GM12878 (cell line): Measurements from ENCODE around the gene CDKN1B. TPM values are rescaled to one million over a fixed set of nuclear protein-coding genes. Genes with fewer than 3 reads are reported as not detected.

ENCODE experiments used
- ATAC-seq: fragments of 200-7000 bp; cut with Tn5 transposase; 3 replicates; pipeline ENCODE4 v1.9.1; 2020; ENCODE audit warnings: mild to moderate bottlenecking, moderate library complexity
- BruUV-seq: library from RNA; stranded (reverse); fragments of 400-500 nt; replicated peaks from 2 replicates; lab custom pipeline; 2021; lab: Mats Ljungman, UMichigan
- CTCF ChIA-PET: fragments of 300-600 bp; sonication (Branson Sonifier 250); formaldehyde crosslinking; extraction: SDS; loops from one replicate; lab custom pipeline; 2021; ENCODE audit warnings: inconsistent platforms; lab: Yijun Ruan, JAX
- POLR2A ChIA-PET: fragments of 350-600 bp; formaldehyde crosslinking; extraction: SDS; loops from one replicate; lab custom pipeline; 2021; ENCODE audit warnings: inconsistent platforms; lab: Charles Lee
- RAD21 ChIA-PET: fragments of 300-600 bp; sonication (Branson Sonifier 250); formaldehyde crosslinking; loops from one replicate; lab custom pipeline; 2023; ENCODE audit warnings: antibody characterized with exemption; ENCODE audit not compliant: unreplicated experiment; lab: Charles Lee
- SMC1A ChIA-PET: fragments of 300-600 bp; sonication (Branson Sonifier 250); formaldehyde crosslinking; loops from one replicate; lab custom pipeline; 2023; ENCODE audit not compliant: unreplicated experiment, uncharacterized antibody; lab: Charles Lee
- DNase-seq: peaks from one replicate; pipeline ENCODE4 v3.0.0-alpha.2; 2011; ENCODE audit warnings: low read depth, low spot score
- FAIRE-seq: peaks from 3 replicates; lab custom pipeline; 2011; peaks lifted over from hg19 to GRCh38; lab: Jason Lieb, UNC
- H2AFZ ChIP-seq: 2 replicates; pipeline ENCODE4 v1.6.0; 2011; ENCODE audit warnings: low read depth, low read length, control low read depth; ENCODE audit not compliant: control insufficient read depth
- H3K27ac ChIP-seq: 2 replicates; pipeline ENCODE4 v1.5.1; 2011; ENCODE audit warnings: control low read depth; ENCODE audit not compliant: control insufficient read depth, insufficient read depth
- H3K27me3 ChIP-seq, 2 experiments: replicated peaks in 1 of 2; 2 replicates each; pipeline versions ENCODE4 v1.6.0 to v1.6.1; 2011; ENCODE audit warnings: low read length in 1 of 2; ENCODE audit not compliant: control insufficient read depth in 2 of 2, insufficient read depth in 2 of 2
- H3K36me3 ChIP-seq, 2 experiments: 2 replicates each; pipeline ENCODE4 v1.5.1; 2011; ENCODE audit warnings: low read length in 1 of 2; ENCODE audit not compliant: control insufficient read depth in 2 of 2, insufficient read depth in 2 of 2
- H3K4me1 ChIP-seq: 2 replicates; pipeline ENCODE4 v1.6.1; 2011; ENCODE audit warnings: mild to moderate bottlenecking, low read length, moderate library complexity, mixed read lengths; ENCODE audit not compliant: control insufficient read depth, insufficient read depth
- H3K4me2 ChIP-seq: 2 replicates; pipeline ENCODE4 v1.6.0; 2011; ENCODE audit warnings: control low read depth; ENCODE audit not compliant: control insufficient read depth, insufficient read depth
- H3K4me3 ChIP-seq: fragments of 200-600 bp; sonication (generic); 2 replicates; pipeline ENCODE4 v1.5.1; 2016
- H3K79me2 ChIP-seq: 2 replicates; pipeline ENCODE4 v1.6.0; 2011; ENCODE audit warnings: low read length; ENCODE audit not compliant: control insufficient read depth, insufficient read depth
- H3K9ac ChIP-seq: 2 replicates; pipeline ENCODE4 v1.8.0; 2011; ENCODE audit warnings: low read length, control low read depth, mixed read lengths; ENCODE audit not compliant: control insufficient read depth, insufficient read depth
- H3K9me3 ChIP-seq: replicated peaks from 3 replicates; pipeline ENCODE4 v1.5.1; 2011; ENCODE audit warnings: mild to moderate bottlenecking, low read length; ENCODE audit not compliant: control insufficient read depth, insufficient read depth
- H4K20me1 ChIP-seq: 2 replicates; pipeline ENCODE4 v1.6.0; 2011; ENCODE audit not compliant: control insufficient read depth, insufficient read depth
- NR2C1 ChIP-seq: fragments of 450-650 bp; IDR thresholded peaks from 2 replicates; pipeline ENCODE4 v1.6.1; 2017; ENCODE audit warnings: antibody characterized with exemption, mild to moderate bottlenecking, moderate library complexity
- SIX5 ChIP-seq: IDR thresholded peaks from 2 replicates; pipeline ENCODE4 v1.6.1; 2011; ENCODE audit warnings: mild to moderate bottlenecking, low read depth, low read length, moderate library complexity; ENCODE audit not compliant: severe bottlenecking
- ZNF687 ChIP-seq: fragments of 450-650 bp; IDR thresholded peaks from 2 replicates; pipeline ENCODE4 v1.6.1; 2017; ENCODE audit warnings: mild to moderate bottlenecking, moderate library complexity
- WGBS: methylation state at CpG from one replicate; pipeline ENCODE4 v1.1.6; 2016; ENCODE audit warnings: low lambda C conversion rate; ENCODE audit not compliant: insufficient replicate concordance, insufficient coverage; ENCODE audit errors: missing lambda C conversion rate; 5-methylcytosine and 5-hydroxymethylcytosine counted together
- in situ Hi-C: fragments of 300-500 bp; cut with MboI; formaldehyde crosslinking; loops from 9 replicates; pipeline ENCODE4 v1.14.3; 2018; ENCODE audit warnings: mixed read lengths
- intact Hi-C: fragments of 100-400 bp; cut with micrococcal nuclease; formaldehyde crosslinking; loops from one replicate; pipeline ENCODE4 v1.14.2; 2022; ENCODE audit not compliant: unreplicated experiment
- polyA plus RNA-seq, 11 experiments: library from polyadenylated mRNA; depleted of rRNA in 4 of 11; unstranded in 6 of 11; stranded (reverse) in 5 of 11; fragments of >200 nt; fragmentation: Nextera tagmentation in 4 of 11; fragmentation: Illumina TruSeq in 1 of 11; extraction: Ambion mirVana in 4 of 11; extraction: Trizol in 1 of 11; gene quantifications; 1 replicate in 1 of 11; 2 replicates in 10 of 11; pipeline versions ENCODE4 v1.2.1 to v1.2.3, GENCODE V29; 2011 to 2016; ENCODE audit warnings: inconsistent platforms in 2 of 11, missing spikeins in 2 of 11, low read depth in 1 of 11
- total RNA-seq, 4 experiments: library from RNA; depleted of rRNA in 3 of 4; stranded (reverse); fragments of >200 nt in 3 of 4; fragmentation: Illumina TruSeq in 1 of 4; extraction: Trizol in 1 of 4; gene quantifications; 2 replicates each; pipeline versions ENCODE4 v1.2.1 to v1.2.3, GENCODE V29; 2013 to 2021

The CDKN1B gene
- total and polyA plus RNA-seq, 10 of the 15 experiments (the other 5 are each of a cell fraction or from before 2014, with no cell fraction given) = 4.2 to 39.1 (median 23.1) TPM

- Histone ChIP-seq H4K20me1 (no peaks in the 10 kb centered on the region), H2AFZ (peak overlapping the region; percentile 9), H3K36me3 (no peaks in the 10 kb centered on the region), H3K4me3 (no peak overlapping the region), H3K9me3 (no peaks in the 10 kb centered on the region)
- no TSS peak for BruUV-seq
- no peak for DNase-seq
- ChIA-PET RAD21 (interaction anchor here (0.8 to 3.3 kb wide), 10 partner anchors 9 to 65 kb away, joined by 3 to 11 read pairs (median 3); no protein-coding TSS in a partner anchor), CTCF (interaction anchor here (0.5 to 3.0 kb wide), 10 partner anchors 9 to 65 kb away, joined by 3 to 16 read pairs (median 7); no protein-coding TSS in a partner anchor), POLR2A (interaction anchor here (0.6 to 2.0 kb wide), 10 partner anchors 9 to 255 kb away, joined by 3 to 5 read pairs (median 3); no protein-coding TSS in a partner anchor)
- no peak for TF ChIP-seq SIX5
- peak; percentile 51; the same call in 1 of the 2 replicates for TF ChIP-seq NR2C1
- TF ChIP-seq ZNF687 = peak; percentile 50; the same call in 1 of the 2 replicates
- TF ChIP-seq, all 136 proteins: peak for 2
- Histone ChIP-seq H3K27ac (peak overlapping the region; percentile 20; the same call in 1 of the 2 replicates), H3K4me2 (peak overlapping the region; percentile 68), H3K9ac (no peak overlapping the region), H3K27me3 (no peaks in the 10 kb centered on the region), H3K4me1 (peaks cover 16% of the 10 kb centered on the region; the same call in 1 of the 2 replicates), H3K79me2 (no peaks in the 10 kb centered on the region)
- FAIRE-seq (no peak), ATAC-seq (peak; percentile 7; the same call in 1 of the 3 replicates)
- intact Hi-C loops = loop anchor here (2.0 kb wide), 1 partner anchor 25 kb away; the partner anchor contains the start of gene GPR19
- SMC1A ChIA-PET = interaction anchor here (0.6 to 3.8 kb wide), 18 partner anchors 8 to 295 kb away, joined by 3 to 29 read pairs (median 7); partner anchors contain the start of gene GPR19
- in situ Hi-C loops = no loop called here
- 14% methylated on average over 8 of the region's 8 CpGs for WGBS
Observed at GRCh38 chr12:12671850-12672660, 45.1 kb upstream of the CDKN1B start.
